ENCODE measurements around the gene POM121.
"Not testable (repeated sequence)": the region's sequence is repeated elsewhere in the genome, so short reads cannot be mapped to it uniquely, and the experiment has no call there.

- TF ChIP-seq EZH2 (IDR thresholded peaks at IDR 0.05; ENCODE audit: low read depth, unreplicated experiment); EZH2phosphoT487 (IDR thresholded peaks at IDR 0.05; ENCODE audit: unreplicated experiment); POLR2AphosphoS5 (IDR thresholded peaks at IDR 0.05; ENCODE audit: low read depth); REST (IDR thresholded peaks at IDR 0.05; ENCODE audit: unreplicated experiment); ETS1 (IDR thresholded peaks at IDR 0.05); CREB1 (CRISPR knock-in tag; IDR thresholded peaks at IDR 0.05; ENCODE audit: low read depth); NANOG (IDR thresholded peaks at IDR 0.05; ENCODE audit: borderline replicate concordance): not testable (repeated sequence)
- peak; percentile 47 to 64 for TF ChIP-seq CTCF (conservative IDR thresholded peaks at IDR 0.05; ENCODE audit: low read depth in 2 of 2)
Observed at GRCh38 chr7:72946130-72946745, 21.3 kb downstream of the POM121 start.
